SHP77 treated with DMSO at 0.1 percent for 48 hours (cell line): Measurements from ENCODE around the gene SH3D19.

Experiments
- DNase-seq: peaks from one replicate; lab custom pipeline; 2025; lab: John Stamatoyannopoulos, UW

Gene SH3D19

GRCh38 chr4:151231915-151232595, 93.3 kb downstream of the SH3D19 start:
- no peak for DNase-seq

DNA sequence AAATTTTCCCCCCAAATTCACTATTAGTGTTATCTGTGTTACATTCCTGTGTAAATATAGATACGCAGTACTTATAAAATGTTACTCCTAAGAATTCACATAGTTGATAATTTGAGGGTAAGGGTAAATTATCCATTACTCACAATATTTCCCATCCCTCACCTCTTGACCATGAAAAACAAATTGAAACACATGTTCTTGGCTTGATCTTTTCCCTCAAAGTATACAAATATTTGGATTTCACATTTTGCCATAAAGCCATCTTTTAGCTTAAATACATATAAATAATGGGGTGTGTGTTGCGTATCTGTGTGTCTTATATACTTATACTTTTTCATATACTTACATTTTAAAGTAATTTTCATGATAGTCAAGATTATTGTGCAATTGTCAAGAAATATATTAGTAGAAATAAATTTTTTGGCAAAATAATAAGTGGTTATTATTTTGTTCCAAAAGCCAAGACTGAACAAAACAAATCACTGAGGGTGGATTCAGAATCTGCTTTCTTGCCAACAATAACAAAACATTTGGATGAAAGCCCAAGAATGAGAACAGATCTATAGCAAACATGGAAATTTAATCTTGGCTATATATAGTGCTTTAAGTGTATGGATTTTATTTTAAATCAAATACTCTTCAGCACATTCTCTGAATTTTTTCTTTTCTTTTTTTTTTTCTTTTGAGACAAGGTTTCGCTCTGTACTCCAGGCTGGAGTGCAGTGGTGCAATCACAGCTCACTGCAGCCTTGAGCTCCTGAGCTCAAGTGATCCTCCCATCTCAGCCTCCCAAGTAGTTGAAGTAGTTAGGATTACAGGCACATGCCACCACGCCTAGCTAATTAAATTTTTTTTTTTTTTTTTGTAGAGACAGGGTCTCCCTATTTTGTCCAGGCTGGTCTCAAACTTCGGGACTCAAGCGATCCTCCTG, 97.0 kb downstream of the SH3D19 start:
- no peak for DNase-seq

DNA sequence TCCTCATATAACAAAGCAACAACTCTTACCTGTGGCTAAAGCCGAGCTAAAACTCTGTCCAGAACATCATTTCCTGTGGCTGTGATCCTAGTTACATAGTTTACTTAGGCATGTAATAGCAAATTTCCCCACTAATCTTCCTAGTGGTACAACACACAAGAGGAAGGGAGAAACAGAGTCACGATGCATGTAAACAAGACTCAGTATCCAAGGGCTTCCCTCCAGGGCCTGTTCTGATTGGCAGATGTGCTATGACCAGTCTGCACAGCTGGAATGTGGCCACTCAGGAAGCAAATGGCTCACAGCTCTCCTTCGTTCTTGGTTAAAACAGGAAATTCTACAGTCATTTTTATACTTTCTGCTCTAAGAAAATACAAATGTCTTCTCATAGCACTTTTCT, 97.7 kb downstream of the SH3D19 start:
- no peak for DNase-seq

- no peak for DNase-seq
Observed at GRCh38 chr4:151227172-151227571, 98.2 kb downstream of the SH3D19 start.

DNA sequence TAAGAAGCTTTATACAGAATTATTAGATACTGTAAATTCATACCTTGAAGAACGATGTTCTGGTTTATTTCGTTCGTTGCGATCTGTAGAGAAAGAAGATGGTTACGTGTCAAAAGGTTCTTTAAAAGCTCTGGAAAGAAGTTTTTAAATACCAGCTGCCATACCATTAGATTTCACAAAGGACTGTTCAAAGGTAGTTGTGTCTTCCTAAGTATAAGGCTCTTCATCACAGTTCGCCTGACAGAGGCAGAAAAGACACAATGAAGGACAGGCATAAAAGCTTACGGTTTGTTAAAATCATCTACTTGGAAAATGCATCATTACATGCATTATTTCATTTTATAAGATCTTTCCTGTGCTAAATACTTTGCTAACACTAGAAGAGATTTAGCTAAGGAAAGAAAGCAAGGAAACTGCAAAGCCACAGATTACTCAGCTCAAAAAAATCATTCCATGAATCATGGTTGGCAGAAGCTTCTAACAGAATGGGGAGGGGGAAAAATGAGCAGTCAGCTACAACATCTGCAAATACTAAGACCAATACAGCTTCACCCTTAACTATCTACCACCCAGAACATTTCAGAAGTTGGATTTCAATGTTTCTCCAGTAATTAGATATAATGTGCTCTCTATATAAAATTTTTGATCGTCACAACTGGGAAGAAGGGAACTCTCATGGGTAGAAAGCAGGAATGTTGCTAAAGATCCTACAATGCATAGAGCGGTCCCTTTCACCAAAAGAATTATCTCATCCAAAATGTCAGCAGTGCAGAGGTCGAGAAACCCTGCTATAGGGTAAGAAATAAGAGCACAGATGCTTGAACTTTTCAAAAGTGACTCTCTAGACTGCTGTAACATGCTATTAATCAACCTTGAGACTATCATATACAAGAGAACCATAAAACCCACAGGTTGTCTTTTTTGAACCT, 99.1 kb downstream of the SH3D19 start:
- DNase-seq = no peak

DNA sequence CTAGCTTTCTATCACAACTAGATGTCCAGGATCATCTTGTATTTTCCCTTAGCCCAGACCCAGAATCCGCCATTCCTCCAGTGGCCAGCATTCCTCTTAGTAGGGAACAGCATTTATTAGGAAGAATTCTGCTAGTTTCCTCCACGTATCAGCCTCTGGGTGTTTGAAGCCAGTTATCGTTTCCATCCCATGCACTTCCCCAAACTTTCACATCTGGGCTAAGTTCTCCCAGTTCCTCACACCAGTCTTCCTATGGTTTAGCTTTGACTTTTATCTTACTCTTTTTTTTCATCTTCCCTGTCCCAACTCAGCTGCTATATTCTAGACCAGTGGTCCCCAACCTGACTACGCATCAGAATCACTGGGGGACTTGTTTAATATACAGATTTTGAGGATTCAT, 101.9 kb downstream of the SH3D19 start:
- no peak for DNase-seq

DNA sequence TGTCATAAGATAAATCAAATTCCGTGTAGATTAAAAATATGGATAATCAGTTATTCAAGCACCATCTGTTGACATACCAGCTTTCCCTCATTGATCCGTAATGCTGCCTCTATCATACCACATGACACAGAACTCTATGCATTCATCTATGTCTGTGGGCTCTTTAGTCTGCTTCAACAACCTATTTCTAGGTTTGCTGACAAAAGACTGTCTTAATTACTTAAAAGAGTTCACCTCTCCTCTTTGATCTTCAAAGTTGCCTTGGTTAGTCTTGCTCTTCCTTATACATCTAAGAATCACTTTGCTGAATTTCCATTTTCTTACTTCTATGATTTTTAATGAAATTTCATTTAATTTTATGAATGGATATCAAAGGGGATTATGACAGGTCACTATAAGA, 105.5 kb downstream of the SH3D19 start:
- no peak for DNase-seq

DNA sequence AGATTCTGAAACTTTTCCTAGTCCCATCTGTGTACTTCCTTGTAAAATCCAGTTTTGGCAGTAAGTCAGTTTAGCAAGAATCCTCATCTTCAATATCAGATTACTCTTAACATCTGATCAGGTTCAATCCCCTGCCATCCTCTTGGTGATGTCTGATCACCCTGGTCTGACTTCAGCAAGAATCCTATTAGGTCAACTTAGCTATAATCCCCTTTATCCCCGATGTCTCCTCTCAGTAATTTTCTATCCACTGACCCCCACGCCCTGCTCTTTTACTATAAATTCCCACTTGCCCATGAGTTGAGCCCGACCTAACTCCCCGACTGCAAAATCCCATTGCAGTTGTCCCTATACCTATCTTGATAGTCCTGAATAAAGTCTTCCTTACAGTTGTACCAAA, 106.3 kb downstream of the SH3D19 start:
- no peak for DNase-seq

- no peak for DNase-seq
Observed at GRCh38 chr4:151218343-151218742, 107.1 kb downstream of the SH3D19 start.

GRCh38 chr4:151217326-151217725, 108.1 kb downstream of the SH3D19 start:
- DNase-seq = no peak

DNA sequence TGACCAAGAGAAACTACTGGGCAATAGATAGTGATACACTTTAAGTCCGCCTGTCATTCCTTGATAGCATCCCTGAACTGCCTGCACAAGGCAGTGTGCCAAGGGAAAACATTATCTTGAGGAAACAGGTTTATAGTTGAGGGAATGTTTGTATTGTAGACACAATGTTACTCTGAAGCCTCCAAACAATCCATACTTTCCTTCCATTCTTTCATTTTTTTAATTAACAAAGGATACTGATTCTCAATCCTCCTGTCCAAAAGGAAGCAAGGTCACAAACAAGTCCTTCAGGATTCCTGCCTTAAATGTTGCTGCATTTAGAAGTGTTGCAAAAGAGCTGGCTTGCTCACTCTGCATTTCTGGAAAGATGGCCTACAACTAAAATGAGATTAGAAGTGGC, 110.1 kb downstream of the SH3D19 start:
- no peak for DNase-seq

DNA sequence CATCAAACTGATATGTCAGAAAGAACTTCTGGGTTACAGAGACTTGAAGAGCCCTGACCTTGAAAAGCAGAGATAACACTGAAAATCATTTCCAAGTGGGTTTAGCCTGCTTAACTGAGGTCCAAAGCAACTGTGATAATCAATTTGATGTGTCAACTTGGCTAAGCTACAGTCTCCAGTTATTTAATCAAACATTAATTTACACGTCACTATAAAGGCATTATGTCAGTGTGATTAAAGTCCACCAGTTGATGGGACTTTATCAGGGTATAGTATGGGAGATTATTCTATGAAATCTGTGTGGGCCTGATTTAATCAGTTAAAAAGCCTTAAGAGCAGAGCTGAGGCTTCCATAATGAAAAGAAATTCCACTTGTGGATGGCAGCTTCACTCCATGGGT, 117.5 kb downstream of the SH3D19 start:
- DNase-seq = no peak

- DNase-seq = no peak
Observed at GRCh38 chr4:151207186-151207585, 118.2 kb downstream of the SH3D19 start.

DNA sequence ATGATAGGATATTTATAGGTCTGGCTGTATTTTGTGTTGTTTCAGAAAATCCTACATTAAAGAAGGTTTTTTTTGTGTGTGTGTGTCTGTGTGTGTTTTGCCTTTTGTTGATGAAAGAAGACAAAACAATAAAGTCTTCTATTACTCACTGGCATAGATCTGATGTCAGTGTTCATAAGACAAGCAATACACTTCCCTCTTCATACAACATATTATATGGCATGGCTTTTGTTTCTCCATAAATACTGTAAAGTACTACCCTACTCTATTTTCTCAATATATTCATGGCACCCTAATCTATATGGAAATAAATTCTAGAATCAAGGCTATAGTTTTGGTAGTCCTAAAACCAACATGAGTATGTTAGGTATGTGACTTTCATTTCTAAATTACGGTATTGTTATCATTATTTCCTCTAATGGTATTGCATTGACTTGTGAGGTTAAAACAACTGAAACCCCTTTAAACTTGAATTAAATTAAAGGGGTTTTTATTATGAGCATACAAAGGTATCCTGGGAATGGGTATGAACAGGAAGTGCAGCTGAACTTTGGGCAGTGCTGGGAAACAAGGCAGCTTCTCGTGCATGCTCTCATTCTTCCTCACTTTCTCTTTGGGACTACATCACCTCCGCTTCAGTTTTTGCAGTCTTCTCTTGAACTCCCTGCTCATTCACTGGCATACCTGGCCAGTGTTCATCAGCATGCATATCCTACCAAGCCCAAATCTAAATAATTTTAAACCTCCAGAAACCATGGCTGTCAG, 119.0 kb downstream of the SH3D19 start:
- DNase-seq = no peak

DNA sequence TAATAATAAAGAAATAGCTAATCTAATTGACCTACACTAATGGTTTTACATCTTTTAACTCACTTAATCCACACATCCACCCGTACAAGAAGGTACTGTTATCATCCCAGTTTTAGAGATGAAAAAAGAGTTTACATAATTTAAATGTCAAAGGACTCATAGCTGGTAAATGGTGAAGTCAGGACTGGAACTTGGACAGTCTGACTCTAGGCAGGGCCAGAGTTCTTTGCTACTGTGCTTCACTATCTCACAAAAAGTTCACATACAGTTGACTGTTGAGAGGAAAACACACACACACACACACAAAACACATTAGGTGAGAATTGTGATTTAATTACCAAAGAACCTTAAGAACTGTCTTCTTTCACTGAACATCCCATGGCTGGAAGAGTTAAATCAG, 119.7 kb downstream of the SH3D19 start:
- DNase-seq = no peak

DNA sequence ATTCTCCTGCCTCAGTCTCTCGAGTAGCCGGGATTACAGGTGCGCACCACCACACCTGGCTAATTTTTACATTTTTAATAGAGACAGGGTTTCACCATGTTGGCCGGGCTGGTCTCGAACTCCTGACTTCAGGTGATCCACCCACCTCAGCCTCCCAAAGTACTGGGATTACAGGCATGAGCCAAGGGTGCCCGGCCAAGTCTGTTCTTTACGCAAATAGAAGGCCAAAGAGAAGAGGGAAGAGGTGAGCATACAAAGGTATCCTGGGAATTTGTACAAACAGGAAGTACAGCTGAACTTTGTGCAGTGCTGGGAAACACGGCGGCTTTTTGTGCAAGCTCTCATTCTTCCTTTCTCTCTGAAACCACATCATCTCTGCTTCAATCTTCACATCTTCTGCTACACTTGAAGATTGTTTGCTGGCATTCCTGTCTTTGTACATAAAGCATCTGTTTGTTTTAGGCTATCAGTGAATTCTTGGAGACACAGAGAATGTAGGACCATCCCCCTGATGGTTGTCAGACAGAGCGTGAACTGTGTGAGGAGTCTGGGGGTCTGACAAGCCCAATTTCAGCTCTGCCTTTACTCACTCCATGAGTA, 120.4 kb downstream of the SH3D19 start:
- DNase-seq = no peak

- no peak for DNase-seq
Observed at GRCh38 chr4:151202851-151203455, 122.5 kb downstream of the SH3D19 start.

- no peak for DNase-seq
Observed at GRCh38 chr4:151202381-151202780, 123.0 kb downstream of the SH3D19 start.

DNA sequence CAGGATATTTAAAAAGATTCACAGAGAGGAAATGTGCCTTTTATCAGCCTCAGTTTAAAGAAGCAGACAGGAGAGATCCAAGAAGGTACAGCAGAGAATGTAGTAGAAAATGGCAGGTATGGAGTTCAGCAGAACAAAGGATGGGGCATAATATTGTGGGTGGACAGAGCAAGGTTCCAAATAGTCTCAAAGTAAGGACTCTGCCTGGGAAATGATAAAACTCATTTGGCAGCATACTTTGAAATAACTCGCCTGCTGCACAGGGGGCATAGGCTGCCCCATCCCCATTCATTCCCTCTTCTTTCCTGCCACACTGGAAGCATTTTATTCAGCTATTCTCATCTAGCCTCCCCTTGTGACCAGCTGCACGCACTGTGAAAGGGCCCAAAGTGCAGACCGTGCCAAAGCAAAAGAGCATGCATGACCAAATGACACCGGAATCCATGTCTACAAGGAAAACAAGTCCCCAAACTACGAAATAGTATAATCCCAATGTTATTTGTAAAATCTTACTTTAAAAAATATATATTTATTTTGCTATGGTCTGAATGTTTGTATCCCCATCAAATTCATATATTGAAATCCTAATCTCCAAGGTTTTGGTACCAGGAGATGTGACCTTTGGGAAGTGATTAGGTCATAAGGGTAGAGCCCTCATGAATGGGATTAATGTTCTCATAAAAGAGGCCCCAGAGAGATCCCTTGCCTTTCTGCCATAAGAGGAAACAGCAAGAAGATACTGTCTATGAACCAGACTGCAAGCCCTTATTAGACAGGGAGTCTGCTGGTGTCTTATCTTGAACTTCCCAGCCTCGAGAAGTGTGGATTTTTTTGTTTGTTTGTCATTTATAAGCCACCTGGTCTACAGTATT, 125.8 kb downstream of the SH3D19 start:
- DNase-seq = no peak

DNA sequence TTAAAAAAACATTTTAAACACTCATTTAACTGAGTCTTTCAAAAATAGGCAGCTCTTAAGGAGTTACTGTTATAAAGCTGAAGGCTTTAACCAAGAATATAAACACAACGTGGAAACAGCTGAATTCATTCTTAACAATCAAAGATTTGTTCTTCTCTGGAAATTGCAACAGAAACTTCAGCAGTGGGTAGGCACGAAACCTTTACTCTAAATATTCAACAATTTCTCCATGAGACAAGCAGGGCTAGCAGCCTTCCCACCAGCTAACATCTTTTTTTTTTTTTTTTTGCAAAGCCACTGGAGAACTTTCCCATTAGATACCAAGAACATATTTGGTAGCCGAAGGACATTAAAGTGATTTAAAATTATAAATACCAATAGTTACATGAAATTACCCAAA, 126.7 kb downstream of the SH3D19 start:
- DNase-seq = no peak
